Esophagus squamous epithelium (tissue), 5 donors: Measurements from ENCODE around the gene UBXN11. TPM values are rescaled to one million over a fixed set of nuclear protein-coding genes. Genes with fewer than 3 reads are reported as not detected.

Source experiments
- DNase-seq: peaks from one replicate; lab custom pipeline; 2025; lab: John Stamatoyannopoulos, UW
- H3K27ac ChIP-seq, 4 donors: fragments of 200-600 bp; sonication (generic); one replicate each; pipeline ENCODE4 v1.5.1; 2016 to 2019; ENCODE audit warnings: mild to moderate bottlenecking in 1 of 4
- H3K27me3 ChIP-seq, 4 donors: fragments of 200-600 bp; sonication (generic); 1 replicate in 3 of 4; 2 replicates in 1 of 4; pipeline versions ENCODE4 v1.5.1 to v1.6.0; 2017 to 2021; ENCODE audit warnings: antibody characterized with exemption in 1 of 4
- H3K36me3 ChIP-seq, 3 donors: fragments of 200-600 bp; sonication (generic); one replicate each; pipeline ENCODE4 v1.5.1; 2016 to 2019
- H3K4me1 ChIP-seq, 3 donors: fragments of 200-600 bp; sonication (generic); one replicate each; pipeline ENCODE4 v1.5.1; 2017 to 2019
- H3K4me3 ChIP-seq, 4 donors: fragments of 200-600 bp; sonication (generic); 1 replicate in 3 of 4; 2 replicates in 1 of 4; pipeline ENCODE4 v1.5.1; 2016 to 2019; ENCODE audit warnings: mild to moderate bottlenecking in 2 of 4, moderate library complexity in 1 of 4
- H3K9me3 ChIP-seq, 3 donors: fragments of 200-600 bp; sonication (generic); one replicate each; pipeline ENCODE4 v1.5.1; 2016 to 2019
- POLR2A ChIP-seq, 4 donors: fragments of 450-650 bp; IDR thresholded peaks; one replicate each; pipeline ENCODE4 v1.6.1; 2017; ENCODE audit warnings: antibody characterized with exemption in 4 of 4, mild to moderate bottlenecking in 4 of 4, moderate library complexity in 3 of 4
- WGBS, 2 donors: methylation state at CpG; one replicate each; pipeline ENCODE4 v1.1.5; 2018; 5-methylcytosine and 5-hydroxymethylcytosine counted together
- intact Hi-C: fragments of 100-400 bp; cut with DNase I; formaldehyde crosslinking; loops from one replicate; pipeline ENCODE4 v1.15.0; 2022
- total RNA-seq, 4 donors: library from RNA; depleted of rRNA; stranded (reverse); fragments of >200 nt; gene quantifications; one replicate each; pipeline ENCODE4 v1.1.0, GENCODE V29; 2016
- TF ChIP-seq, protein P1 (sequence below), 6 experiments: fragments of 450-650 bp in 4 of 6; fragments of 200-600 bp in 2 of 6; sonication (generic) in 2 of 6; IDR thresholded peaks; one replicate each; pipeline ENCODE4 v1.5.1; 2016 to 2019; ENCODE audit warnings: antibody characterized with exemption in 6 of 6, mild to moderate bottlenecking in 4 of 6, moderate library complexity in 4 of 6
- donor health status: DM: yes; HTN: yes; CAD: no.

The UBXN11 gene
- total RNA-seq, 4 donors from 2014 or later = 3.2 to 9.2 (median 3.7) TPM

DNA sequence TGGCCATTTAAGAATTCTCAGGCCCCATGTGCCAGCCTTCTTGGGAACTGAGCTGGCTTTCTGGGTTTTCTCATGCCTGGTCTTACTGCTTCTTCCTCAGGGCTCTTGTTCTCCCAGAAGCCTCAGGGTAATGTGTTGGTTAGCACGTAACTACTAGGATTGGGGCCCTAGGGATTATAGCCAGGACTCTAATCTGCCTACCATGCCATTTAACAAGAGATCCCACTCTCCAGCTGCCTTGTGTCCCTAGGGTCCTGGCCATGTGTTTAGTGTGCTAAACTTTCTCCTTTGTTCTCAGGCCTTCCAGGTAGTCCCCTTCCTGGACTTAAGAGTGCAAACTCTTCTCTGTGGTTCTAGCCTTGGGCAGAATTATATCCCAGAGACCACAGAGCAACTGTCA, 28.7 kb downstream of the UBXN11 start:
- Histone ChIP-seq H3K27me3 (no peaks in the 10 kb centered on the region), H3K9me3 (no peaks in the 10 kb centered on the region), H3K36me3 (peaks cover 0 to 27% (median 0%) of the 10 kb centered on the region in 3 donors), H3K4me1 (peaks cover 55 to 81% (median 63%) of the 10 kb centered on the region in 3 donors), H3K27ac (peak overlapping the region; percentile 99 to 100 (median 99)), H3K4me3 (no peak overlapping the region)
- 73 to 75% methylated on average over 1 of the region's 1 CpG for WGBS, 2 donors
- TF ChIP-seq, protein P1, sequence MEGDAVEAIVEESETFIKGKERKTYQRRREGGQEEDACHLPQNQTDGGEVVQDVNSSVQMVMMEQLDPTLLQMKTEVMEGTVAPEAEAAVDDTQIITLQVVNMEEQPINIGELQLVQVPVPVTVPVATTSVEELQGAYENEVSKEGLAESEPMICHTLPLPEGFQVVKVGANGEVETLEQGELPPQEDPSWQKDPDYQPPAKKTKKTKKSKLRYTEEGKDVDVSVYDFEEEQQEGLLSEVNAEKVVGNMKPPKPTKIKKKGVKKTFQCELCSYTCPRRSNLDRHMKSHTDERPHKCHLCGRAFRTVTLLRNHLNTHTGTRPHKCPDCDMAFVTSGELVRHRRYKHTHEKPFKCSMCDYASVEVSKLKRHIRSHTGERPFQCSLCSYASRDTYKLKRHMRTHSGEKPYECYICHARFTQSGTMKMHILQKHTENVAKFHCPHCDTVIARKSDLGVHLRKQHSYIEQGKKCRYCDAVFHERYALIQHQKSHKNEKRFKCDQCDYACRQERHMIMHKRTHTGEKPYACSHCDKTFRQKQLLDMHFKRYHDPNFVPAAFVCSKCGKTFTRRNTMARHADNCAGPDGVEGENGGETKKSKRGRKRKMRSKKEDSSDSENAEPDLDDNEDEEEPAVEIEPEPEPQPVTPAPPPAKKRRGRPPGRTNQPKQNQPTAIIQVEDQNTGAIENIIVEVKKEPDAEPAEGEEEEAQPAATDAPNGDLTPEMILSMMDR (IDR thresholded peaks at IDR 0.05) = no peak
- no peak for TF ChIP-seq POLR2A (IDR thresholded peaks at IDR 0.05)
- DNase-seq = no peak
- intact Hi-C loops = no loop called here

DNA sequence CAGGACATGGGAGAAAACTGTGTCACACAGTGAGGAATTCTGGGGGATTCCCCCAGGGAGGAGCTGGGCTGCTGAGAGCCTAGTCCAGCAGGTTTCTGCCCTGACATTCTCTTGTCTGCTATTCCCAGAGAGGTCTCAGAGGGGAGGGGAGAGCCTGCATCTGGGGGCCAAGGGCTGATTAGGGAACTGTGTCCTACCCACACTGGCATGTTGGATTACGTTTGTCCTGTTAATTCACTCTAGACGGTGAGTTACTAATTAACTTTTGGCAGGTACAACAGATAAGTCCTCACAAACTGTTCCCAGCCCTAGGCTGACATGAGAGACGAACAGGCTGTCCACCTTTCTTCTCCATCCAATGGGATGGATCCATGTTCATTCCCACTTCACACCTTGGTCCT, 29.2 kb downstream of the UBXN11 start:
- Histone ChIP-seq H3K4me1 (peaks cover 55 to 77% (median 63%) of the 10 kb centered on the region in 3 donors), H3K27ac (peak overlapping the region; percentile 99 to 100 (median 99)), H3K36me3 (peaks cover 0 to 25% (median 0%) of the 10 kb centered on the region in 3 donors), H3K9me3 (no peaks in the 10 kb centered on the region), H3K27me3 (no peaks in the 10 kb centered on the region), H3K4me3 (no peak overlapping the region)
- DNase-seq = no peak
- intact Hi-C loops = no loop called here
- WGBS, 2 donors = 42 to 60% methylated on average over 1 to 3 of the region's 3 CpGs
- TF ChIP-seq, protein P1 (IDR thresholded peaks at IDR 0.05) = no peak
- TF ChIP-seq POLR2A (IDR thresholded peaks at IDR 0.05) = no peak

DNA sequence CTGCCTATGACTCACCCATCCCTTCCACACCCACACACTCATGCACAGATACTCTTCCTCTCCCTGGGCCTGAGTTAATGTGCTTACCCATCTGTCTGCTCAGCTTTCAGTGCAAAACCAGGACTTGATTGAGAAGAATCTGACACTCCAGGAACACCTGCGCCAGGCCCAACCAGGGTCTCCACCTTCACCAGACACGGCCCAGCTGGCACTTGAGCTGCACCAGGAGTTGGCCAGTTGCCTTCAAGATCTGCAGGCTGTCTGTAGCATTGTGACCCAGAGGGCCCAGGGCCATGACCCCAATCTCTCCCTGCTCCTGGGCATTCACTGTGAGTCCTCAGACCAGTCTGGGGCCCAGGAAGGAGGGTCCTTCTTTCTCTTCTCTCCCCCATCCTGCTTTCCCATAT, 30.0 kb downstream of the UBXN11 start:
- H3K27ac ChIP-seq = peak overlapping the region; percentile 99 to 100 (median 99)
- WGBS, 2 donors = 0% methylated on average over 2 of the region's 2 CpGs; no CpG with 5 or more reads in 1 of the 2 donors
- H3K4me1 ChIP-seq = peaks cover 55 to 68% (median 56%) of the 10 kb centered on the region in 3 donors
- intact Hi-C loops = no loop called here
- H3K36me3 ChIP-seq = peaks cover 0 to 25% (median 0%) of the 10 kb centered on the region in 3 donors
- TF ChIP-seq, protein P1 (IDR thresholded peaks at IDR 0.05) = no peak
- TF ChIP-seq POLR2A (IDR thresholded peaks at IDR 0.05) = peak in 1 of 4 donors; percentile 26
- no peaks in the 10 kb centered on the region for H3K9me3 ChIP-seq
- H3K4me3 ChIP-seq = no peak overlapping the region
- H3K27me3 ChIP-seq = no peaks in the 10 kb centered on the region
- no peak for DNase-seq

DNA sequence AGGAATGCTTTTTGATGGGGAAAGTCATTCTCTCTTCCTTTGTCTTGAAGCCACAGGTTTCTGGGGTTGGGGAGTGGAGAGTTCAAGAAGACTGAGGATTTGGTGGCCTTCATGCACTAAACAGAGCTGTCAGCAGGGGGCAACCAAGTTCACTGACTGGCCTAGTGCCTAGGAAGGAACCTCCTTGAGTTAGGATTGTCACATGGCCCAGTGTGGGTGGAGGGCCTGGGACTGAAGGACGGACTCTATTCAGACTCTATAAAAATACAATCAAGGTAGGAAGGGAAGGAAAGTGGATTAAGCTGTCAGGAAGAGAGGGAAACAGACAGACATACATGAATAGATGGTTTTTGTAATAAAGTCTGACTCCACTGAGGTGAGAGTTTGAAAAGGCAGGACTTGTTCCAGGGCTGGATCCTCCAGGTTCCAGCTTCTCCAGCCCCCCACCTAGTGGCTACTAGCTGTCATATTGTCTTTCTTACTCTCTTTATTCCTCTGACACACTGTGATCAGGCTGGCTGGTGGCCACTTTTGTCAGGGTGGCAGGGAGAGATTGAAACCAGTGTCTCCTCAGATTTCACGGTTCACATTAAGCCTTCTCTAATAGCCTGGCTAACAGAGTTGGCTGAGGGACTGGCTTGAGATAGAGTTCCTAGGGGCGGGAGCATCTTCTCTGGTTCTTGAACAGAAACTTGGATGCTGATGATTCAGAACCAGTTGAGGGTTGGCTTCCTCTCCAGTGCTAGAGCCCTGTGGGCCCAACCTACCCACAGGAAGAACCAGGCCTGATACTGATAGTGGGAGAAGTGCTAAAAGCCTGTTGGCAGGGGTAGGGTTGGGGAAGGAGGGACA, 30.6 kb downstream of the UBXN11 start:
- no peaks in the 10 kb centered on the region for H3K9me3 ChIP-seq
- intact Hi-C loops = no loop called here
- no peak overlapping the region for H3K4me3 ChIP-seq
- no peaks in the 10 kb centered on the region for H3K27me3 ChIP-seq
- DNase-seq = no peak
- 0 to 17% methylated on average over 2 to 3 of the region's 3 CpGs for WGBS, 2 donors
- H3K27ac ChIP-seq = peak overlapping the region; percentile 99 to 100 (median 99)
- TF ChIP-seq, protein P1 (IDR thresholded peaks at IDR 0.05) = peak; percentile 76 to 95 (median 88)
- TF ChIP-seq POLR2A (IDR thresholded peaks at IDR 0.05) = no peak
- H3K4me1 ChIP-seq = peaks cover 49 to 62% (median 50%) of the 10 kb centered on the region in 3 donors
- peaks cover 0 to 25% (median 3%) of the 10 kb centered on the region in 3 donors for H3K36me3 ChIP-seq
